Prostate gland (tissue), 2 donors: ENCODE results near the gene PLA2R1. TPM values are rescaled to one million over a fixed set of nuclear protein-coding genes. Genes with fewer than 3 reads are reported as not detected.

Experiments
- DNase-seq: peaks from one replicate; pipeline ENCODE4 v3.0.0-alpha.2; 2019; ENCODE audit warnings: low spot score
- H3K27ac ChIP-seq, 2 donors: fragments of 200-600 bp; sonication (generic); 2 replicates each; pipeline ENCODE4 v1.5.1; 2017 to 2019
- H3K27me3 ChIP-seq: fragments of 200-600 bp; sonication (generic); replicated peaks from 2 replicates; pipeline ENCODE4 v1.5.1; 2019; ENCODE audit not compliant: insufficient read depth
- H3K36me3 ChIP-seq, 2 donors: fragments of 200-600 bp; sonication (generic); 1 replicate in 1 of 2; 2 replicates in 1 of 2; pipeline versions ENCODE4 v1.5.1 to v1.8.1; 2017 to 2019
- H3K4me1 ChIP-seq: fragments of 200-600 bp; sonication (generic); replicated peaks from 2 replicates; pipeline ENCODE4 v1.5.1; 2019
- H3K4me3 ChIP-seq, 2 donors: fragments of 200-600 bp; sonication (generic); 2 replicates each; pipeline ENCODE4 v1.5.1; 2017 to 2019
- H3K9me3 ChIP-seq: fragments of 200-600 bp; sonication (generic); 2 replicates; pipeline ENCODE4 v1.5.1; 2017
- POLR2A ChIP-seq: fragments of 450-650 bp; IDR thresholded peaks from one replicate; pipeline ENCODE4 v1.6.1; 2016; ENCODE audit warnings: antibody characterized with exemption, mild to moderate bottlenecking
- POLR2AphosphoS5 ChIP-seq: sonication (generic); formaldehyde crosslinking; IDR thresholded peaks from one replicate; pipeline ENCODE4 v1.6.1; 2017; ENCODE audit warnings: antibody characterized with exemption
- WGBS: methylation state at CpG from one replicate; pipeline ENCODE4 v1.1.5; 2018; 5-methylcytosine and 5-hydroxymethylcytosine counted together
- intact Hi-C: fragments of 100-400 bp; cut with DNase I; formaldehyde crosslinking; loops from one replicate; pipeline ENCODE4 v1.14.2; 2022
- total RNA-seq, 2 donors: library from RNA; depleted of rRNA; stranded (reverse); fragments of >200 nt; gene quantifications; one replicate each; pipeline ENCODE4 v1.1.0, GENCODE V29; 2016
- TF ChIP-seq, protein P1 (sequence below), 4 experiments: fragments of 200-600 bp in 2 of 4; fragments of 450-650 bp in 2 of 4; sonication (generic) in 2 of 4; IDR thresholded peaks; 1 replicate in 3 of 4; 2 replicates in 1 of 4; pipeline ENCODE4 v1.5.1; 2016 to 2019; ENCODE audit warnings: antibody characterized with exemption in 4 of 4, mild to moderate bottlenecking in 2 of 4, moderate library complexity in 2 of 4

Gene PLA2R1
- 10 to 100 TPM in 1 of 2 donors, 1 to 10 TPM in 1; 8.1 to 10.5 TPM for total RNA-seq

GRCh38 chr2:160062292-160063005, at the start of gene PLA2R1:
TSS of gene PLA2R1 (minus strand) at chr2:160062615. CDS start at chr2:160062403, 212 bp downstream.
- H3K27ac ChIP-seq: peak within 1 kb of the TSS in 1 of 2 donors; percentile 55
- no peaks in the 10 kb centered on the region for H3K36me3 ChIP-seq
- H3K4me1 ChIP-seq: no peaks in the 10 kb centered on the region
- WGBS: 1% methylated on average over 51 of the region's 52 CpGs
- TF ChIP-seq POLR2AphosphoS5 (peak; percentile 19), POLR2A (peak; percentile 10)
- TF ChIP-seq, protein P1, sequence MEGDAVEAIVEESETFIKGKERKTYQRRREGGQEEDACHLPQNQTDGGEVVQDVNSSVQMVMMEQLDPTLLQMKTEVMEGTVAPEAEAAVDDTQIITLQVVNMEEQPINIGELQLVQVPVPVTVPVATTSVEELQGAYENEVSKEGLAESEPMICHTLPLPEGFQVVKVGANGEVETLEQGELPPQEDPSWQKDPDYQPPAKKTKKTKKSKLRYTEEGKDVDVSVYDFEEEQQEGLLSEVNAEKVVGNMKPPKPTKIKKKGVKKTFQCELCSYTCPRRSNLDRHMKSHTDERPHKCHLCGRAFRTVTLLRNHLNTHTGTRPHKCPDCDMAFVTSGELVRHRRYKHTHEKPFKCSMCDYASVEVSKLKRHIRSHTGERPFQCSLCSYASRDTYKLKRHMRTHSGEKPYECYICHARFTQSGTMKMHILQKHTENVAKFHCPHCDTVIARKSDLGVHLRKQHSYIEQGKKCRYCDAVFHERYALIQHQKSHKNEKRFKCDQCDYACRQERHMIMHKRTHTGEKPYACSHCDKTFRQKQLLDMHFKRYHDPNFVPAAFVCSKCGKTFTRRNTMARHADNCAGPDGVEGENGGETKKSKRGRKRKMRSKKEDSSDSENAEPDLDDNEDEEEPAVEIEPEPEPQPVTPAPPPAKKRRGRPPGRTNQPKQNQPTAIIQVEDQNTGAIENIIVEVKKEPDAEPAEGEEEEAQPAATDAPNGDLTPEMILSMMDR (IDR thresholded peaks at IDR 0.05): no peak
- H3K4me3 ChIP-seq: peak within 1 kb of the TSS; percentile 53 to 54
- peak; percentile 28 for DNase-seq
- intact Hi-C loops: no loop called here
- no peaks in the 10 kb centered on the region for H3K27me3 ChIP-seq
- H3K9me3 ChIP-seq: no peaks in the 10 kb centered on the region

DNA sequence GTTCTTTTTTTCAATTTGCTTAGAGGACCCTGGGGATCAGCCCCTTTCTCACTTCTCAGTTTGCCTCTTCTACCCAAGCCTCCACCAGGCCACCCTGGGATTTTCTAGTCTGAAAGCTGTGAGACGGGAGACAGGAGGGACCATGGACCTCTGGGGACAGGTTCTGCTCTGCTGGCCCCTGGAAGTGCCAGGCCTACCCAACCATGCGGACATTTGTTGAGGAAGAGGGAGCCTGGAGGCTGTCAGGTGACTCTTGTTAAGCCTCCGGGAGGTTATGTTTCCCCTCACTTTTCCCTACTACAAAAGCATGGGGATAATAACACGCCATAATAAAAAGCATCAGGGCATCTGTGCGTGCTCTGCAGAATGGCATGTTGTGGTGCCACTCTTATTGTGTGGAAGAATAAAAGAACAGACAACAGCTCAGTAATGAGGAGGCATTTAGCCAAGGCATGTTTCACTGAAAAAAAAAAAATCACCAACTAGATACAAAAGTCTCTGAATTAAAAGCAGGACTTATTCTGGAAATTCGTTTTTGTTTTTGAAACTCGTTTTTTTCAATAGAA, 48.3 kb upstream of the PLA2R1 start:
- TF ChIP-seq POLR2A (no peak), POLR2AphosphoS5 (no peak)
- TF ChIP-seq, protein P1 (IDR thresholded peaks at IDR 0.05): no peak
- Histone ChIP-seq H3K27me3 (no peaks in the 10 kb centered on the region), H3K4me3 (no peak overlapping the region), H3K9me3 (no peaks in the 10 kb centered on the region), H3K4me1 (no peaks in the 10 kb centered on the region), H3K27ac (no peak overlapping the region), H3K36me3 (no peaks in the 10 kb centered on the region)
- intact Hi-C loops: loop anchor here (2.0 to 5.0 kb wide), 2 partner anchors 884 to 952 kb away; no protein-coding TSS in a partner anchor
- no peak for DNase-seq
- 83% methylated on average over 7 of the region's 7 CpGs for WGBS

DNA sequence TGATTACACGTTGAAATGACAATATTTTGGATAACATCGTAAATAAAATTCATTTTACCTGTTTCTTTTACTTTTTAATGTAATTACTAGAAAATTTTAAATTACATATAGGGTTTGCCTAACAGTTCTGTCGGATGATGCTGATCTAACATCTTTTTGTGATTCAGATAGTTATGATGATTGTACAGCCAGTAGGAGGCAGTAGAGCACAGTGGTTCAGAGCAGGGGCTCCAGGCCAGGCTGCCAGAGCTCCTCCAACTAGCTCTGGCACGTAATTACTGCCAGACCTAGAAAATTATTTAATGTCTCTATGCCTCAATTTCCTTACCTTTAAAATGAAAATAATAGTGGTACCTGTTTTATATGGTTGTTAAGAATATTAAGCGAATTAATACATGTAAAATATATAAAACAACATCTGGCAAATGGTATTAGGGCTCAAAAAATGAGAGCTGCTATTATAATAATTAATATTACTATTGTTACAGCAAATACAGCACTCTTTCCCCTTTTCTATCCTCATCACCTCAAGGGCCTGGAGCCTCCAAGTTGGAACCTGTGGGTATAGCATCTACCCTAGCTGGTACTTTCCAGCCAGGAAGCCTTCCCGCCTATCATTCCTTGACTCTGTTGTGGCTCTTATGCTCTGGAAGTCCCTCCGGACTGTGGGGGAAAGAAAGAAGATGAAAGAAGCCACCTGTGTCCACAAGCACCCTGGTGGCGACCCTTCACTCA, 47.7 kb upstream of the PLA2R1 start:
- no peaks in the 10 kb centered on the region for H3K4me1 ChIP-seq
- DNase-seq: peak; percentile 73
- H3K36me3 ChIP-seq: no peaks in the 10 kb centered on the region
- no peak overlapping the region for H3K4me3 ChIP-seq
- H3K27ac ChIP-seq: no peak overlapping the region
- TF ChIP-seq, protein P1 (IDR thresholded peaks at IDR 0.05): peak in 3 of 4 experiments; percentile 76 to 77 (median 76)
- no peak for TF ChIP-seq POLR2AphosphoS5
- H3K9me3 ChIP-seq: no peaks in the 10 kb centered on the region
- intact Hi-C loops: loop anchor here (2.0 to 5.0 kb wide), 2 partner anchors 885 to 952 kb away; no protein-coding TSS in a partner anchor
- no peaks in the 10 kb centered on the region for H3K27me3 ChIP-seq
- WGBS: 41% methylated on average over 8 of the region's 8 CpGs

DNA sequence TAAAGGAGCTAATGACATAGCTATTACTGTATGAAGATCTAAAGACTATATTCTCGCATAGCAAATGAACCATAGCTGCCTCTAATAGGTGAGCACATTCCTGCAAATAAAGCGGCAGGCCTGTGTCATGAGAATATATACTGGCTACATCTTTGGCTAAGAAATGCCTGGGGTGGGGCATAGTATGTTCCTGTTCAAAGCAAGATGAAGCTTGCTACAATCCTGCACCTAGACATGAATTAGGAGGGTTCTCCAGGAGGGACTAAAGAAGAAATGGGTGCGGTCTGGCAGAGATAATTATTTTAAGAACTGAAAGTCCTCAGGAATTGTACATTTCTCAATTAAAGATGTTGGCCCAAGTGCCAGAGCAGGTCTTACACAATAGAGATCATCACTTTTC, 46.8 kb upstream of the PLA2R1 start:
- no peaks in the 10 kb centered on the region for H3K27me3 ChIP-seq
- 96% methylated on average over 3 of the region's 3 CpGs for WGBS
- no peak for DNase-seq
- no peaks in the 10 kb centered on the region for H3K4me1 ChIP-seq
- no peak for TF ChIP-seq POLR2AphosphoS5
- H3K4me3 ChIP-seq: no peak overlapping the region
- no peaks in the 10 kb centered on the region for H3K36me3 ChIP-seq
- intact Hi-C loops: no loop called here
- no peak overlapping the region for H3K27ac ChIP-seq
- H3K9me3 ChIP-seq: no peaks in the 10 kb centered on the region

GRCh38 chr2:160108646-160109045, 46.2 kb upstream of the PLA2R1 start:
- no peak for TF ChIP-seq POLR2AphosphoS5
- TF ChIP-seq, protein P1 (IDR thresholded peaks at IDR 0.05): no peak
- no peak for TF ChIP-seq POLR2A
- WGBS: 47% methylated on average over 2 of the region's 2 CpGs
- intact Hi-C loops: no loop called here
- no peaks in the 10 kb centered on the region for H3K4me1 ChIP-seq
- H3K36me3 ChIP-seq: no peaks in the 10 kb centered on the region
- no peak overlapping the region for H3K27ac ChIP-seq
- DNase-seq: no peak
- no peaks in the 10 kb centered on the region for H3K9me3 ChIP-seq
- no peaks in the 10 kb centered on the region for H3K27me3 ChIP-seq
- no peak overlapping the region for H3K4me3 ChIP-seq
